Aorta (tissue), 5 donors: ENCODE results near the gene RNFT2. TPM values are rescaled to one million over a fixed set of nuclear protein-coding genes. Genes with fewer than 3 reads are reported as not detected.

Source experiments
- ATAC-seq: fragments of 200-7000 bp; cut with Tn5 transposase; one replicate; pipeline ENCODE4 v1.9.1; 2022; ENCODE audit warnings: moderate library complexity; ENCODE audit not compliant: low FRiP score
- DNase-seq, 2 donors: peaks; one replicate each; pipeline ENCODE4 v3.0.0-alpha.2; 2020
- H3K27ac ChIP-seq, 2 donors: one replicate each; pipeline ENCODE4 v1.5.1; 2013; ENCODE audit warnings: low read length in 2 of 2, mild to moderate bottlenecking in 2 of 2, moderate library complexity in 2 of 2, control low read depth in 1 of 2, inconsistent platforms in 1 of 2, low read depth in 1 of 2
- H3K27me3 ChIP-seq, 2 donors: one replicate each; pipeline ENCODE4 v1.6.1; 2013; ENCODE audit warnings: control low read depth in 1 of 2, low read length in 1 of 2, mild to moderate bottlenecking in 1 of 2, moderate library complexity in 1 of 2; ENCODE audit not compliant: insufficient read depth in 2 of 2, control insufficient read depth in 1 of 2
- H3K36me3 ChIP-seq, 2 donors: one replicate each; pipeline ENCODE4 v1.6.1; 2013; ENCODE audit warnings: control low read depth in 1 of 2, low read length in 1 of 2, mild to moderate bottlenecking in 1 of 2; ENCODE audit not compliant: insufficient read depth in 2 of 2, control insufficient read depth in 1 of 2
- H3K4me1 ChIP-seq, 2 donors: one replicate each; pipeline ENCODE4 v1.6.1; 2013; ENCODE audit warnings: low read length in 2 of 2, control low read depth in 1 of 2, mild to moderate bottlenecking in 1 of 2, moderate library complexity in 1 of 2; ENCODE audit not compliant: insufficient read depth in 2 of 2, control insufficient read depth in 1 of 2
- H3K4me3 ChIP-seq, 2 donors: one replicate each; pipeline ENCODE4 v1.5.1; 2013; ENCODE audit warnings: low read length in 2 of 2, control low read depth in 1 of 2, mild to moderate bottlenecking in 1 of 2
- H3K9me3 ChIP-seq: one replicate; pipeline ENCODE4 v1.6.1; 2013; ENCODE audit warnings: mild to moderate bottlenecking, low read length; ENCODE audit not compliant: control insufficient read depth
- WGBS, 2 donors: extraction: QIAGEN DNeasy Blood & Tissue Kit; methylation state at CpG; one replicate each; pipeline ENCODE4 v1.1.7; 2013; 5-methylcytosine and 5-hydroxymethylcytosine counted together
- intact Hi-C, 2 donors: fragments of 100-400 bp; cut with DNase I; formaldehyde crosslinking; loops; one replicate each; pipeline versions ENCODE4 v1.14.2 to v1.15.0; 2022
- polyA plus RNA-seq, 2 donors: library from polyadenylated mRNA; stranded (reverse); fragments of 200-250 nt; gene quantifications; one replicate each; pipeline ENCODE4 v1.2.3, GENCODE V29; 2013
- total RNA-seq, 2 donors: library from RNA; stranded (reverse); fragmentation: NEBNext Ultra II Directional; extraction: Animal tissue kit (Norgen Biotek cat#: 25700); gene quantifications; one replicate each; pipeline ENCODE4 v1.2.1, GENCODE V29; 2021
- donor health status: healthy with polysubstance abuse.
- donor health status: Bipolar disorder and iron deficiency.
- donor health status: DM: no; HTN: no; CAD: no.
- donor health status: DM: no; HTN: no; CAD: no.
- donor health status: DM: yes; HTN: yes; CAD: no.

The RNFT2 gene
- total and polyA plus RNA-seq, 4 donors, result 1.6 to 3.1 (median 2.4) TPM

GRCh38 chr12:116837097-116837496 is 99.0 kb downstream of the RNFT2 start:
- WGBS, 2 donors, result 60 to 67% methylated on average over 9 of the region's 9 CpGs
- no peak for DNase-seq
- ATAC-seq, result no peak
- Histone ChIP-seq H3K36me3 (no peaks in the 10 kb centered on the region), H3K4me3 (no peak overlapping the region), H3K9me3 (no peaks in the 10 kb centered on the region), H3K27me3 (no peaks in the 10 kb centered on the region), H3K4me1 (no peaks in the 10 kb centered on the region), H3K27ac (no peak overlapping the region)
- intact Hi-C loops, result no loop called here

- H3K27ac ChIP-seq, result no peak overlapping the region
- 86 to 90% methylated on average over 4 of the region's 4 CpGs for WGBS, 2 donors
- no peaks in the 10 kb centered on the region for H3K4me1 ChIP-seq
- no peaks in the 10 kb centered on the region for H3K27me3 ChIP-seq
- H3K9me3 ChIP-seq, result no peaks in the 10 kb centered on the region
- ATAC-seq (no peak), DNase-seq (no peak)
- intact Hi-C loops, result no loop called here
- no peaks in the 10 kb centered on the region for H3K36me3 ChIP-seq
- no peak overlapping the region for H3K4me3 ChIP-seq
These were observed 100.2 kb downstream of the RNFT2 start for GRCh38 chr12:116838365-116838764.

GRCh38 chr12:116839287-116839830 is 101.2 kb downstream of the RNFT2 start:
- Histone ChIP-seq H3K36me3 (no peaks in the 10 kb centered on the region), H3K4me1 (no peaks in the 10 kb centered on the region), H3K27me3 (no peaks in the 10 kb centered on the region), H3K27ac (no peak overlapping the region), H3K9me3 (no peaks in the 10 kb centered on the region), H3K4me3 (no peak overlapping the region)
- ATAC-seq (no peak), DNase-seq (no peak)
- WGBS, 2 donors, result 82 to 93% methylated on average over 3 of the region's 3 CpGs
- intact Hi-C loops, result no loop called here

- intact Hi-C loops, result no loop called here
- WGBS, 2 donors, result 94 to 95% methylated on average over 6 of the region's 6 CpGs
- ATAC-seq (no peak), DNase-seq (no peak)
- H3K9me3 ChIP-seq, result no peaks in the 10 kb centered on the region
- H3K4me1 ChIP-seq, result no peaks in the 10 kb centered on the region
- H3K27ac ChIP-seq, result no peak overlapping the region
- H3K27me3 ChIP-seq, result no peaks in the 10 kb centered on the region
- H3K36me3 ChIP-seq, result no peaks in the 10 kb centered on the region
- no peak overlapping the region for H3K4me3 ChIP-seq
These were observed 105.0 kb downstream of the RNFT2 start for GRCh38 chr12:116843085-116843484.

DNA sequence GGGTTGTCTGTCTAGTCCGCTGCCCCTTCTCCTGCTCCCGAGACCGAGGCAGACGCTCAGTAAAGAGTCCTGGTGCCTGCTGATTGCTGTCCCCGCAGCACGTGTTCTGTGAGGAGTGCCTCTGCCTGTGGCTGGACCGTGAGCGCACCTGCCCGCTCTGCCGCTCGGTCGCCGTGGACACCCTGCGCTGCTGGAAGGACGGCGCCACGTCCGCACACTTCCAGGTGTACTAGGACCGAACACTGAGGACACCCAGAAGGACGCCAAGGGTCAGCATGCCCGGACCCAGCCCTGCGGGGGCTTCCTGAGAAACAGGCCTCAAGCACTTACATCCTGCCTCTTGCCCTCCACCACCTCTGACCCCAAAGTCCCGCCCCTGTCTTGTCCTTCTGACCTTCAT is 111.1 kb downstream of the RNFT2 start:
- H3K4me1 ChIP-seq, result no peaks in the 10 kb centered on the region
- no peak for DNase-seq
- H3K36me3 ChIP-seq, result no peaks in the 10 kb centered on the region
- no peak overlapping the region for H3K4me3 ChIP-seq
- WGBS, 2 donors, result 94% methylated on average over 23 of the region's 23 CpGs
- intact Hi-C loops, result no loop called here
- no peaks in the 10 kb centered on the region for H3K9me3 ChIP-seq
- ATAC-seq, result no peak
- no peak overlapping the region for H3K27ac ChIP-seq
- no peaks in the 10 kb centered on the region for H3K27me3 ChIP-seq

DNA sequence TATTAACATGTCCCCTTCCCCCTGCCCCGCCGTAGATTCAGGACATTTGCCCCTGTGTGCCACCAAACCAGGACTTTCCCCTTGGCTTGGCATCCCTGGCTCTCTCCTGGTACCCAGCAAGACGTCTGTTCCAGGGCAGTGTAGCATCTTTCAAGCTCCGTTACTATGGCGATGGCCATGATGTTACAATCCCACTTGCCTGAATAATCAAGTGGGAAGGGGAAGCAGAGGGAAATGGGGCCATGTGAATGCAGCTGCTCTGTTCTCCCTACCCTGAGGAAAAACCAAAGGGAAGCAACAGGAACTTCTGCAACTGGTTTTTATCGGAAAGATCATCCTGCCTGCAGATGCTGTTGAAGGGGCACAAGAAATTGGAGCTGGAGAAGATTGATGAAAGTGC is 114.2 kb downstream of the RNFT2 start:
- ATAC-seq (no peak), DNase-seq (no peak)
- Histone ChIP-seq H3K4me1 (no peaks in the 10 kb centered on the region), H3K27me3 (no peaks in the 10 kb centered on the region), H3K4me3 (no peak overlapping the region), H3K27ac (no peak overlapping the region), H3K36me3 (no peaks in the 10 kb centered on the region), H3K9me3 (no peaks in the 10 kb centered on the region)
- WGBS, 2 donors, result 81 to 85% methylated on average over 6 of the region's 6 CpGs
- intact Hi-C loops, result no loop called here

GRCh38 chr12:116853507-116853906 is 115.4 kb downstream of the RNFT2 start:
- DNase-seq, result no peak
- Histone ChIP-seq H3K27me3 (no peaks in the 10 kb centered on the region), H3K4me1 (no peaks in the 10 kb centered on the region), H3K9me3 (no peaks in the 10 kb centered on the region), H3K27ac (no peak overlapping the region), H3K36me3 (no peaks in the 10 kb centered on the region), H3K4me3 (no peak overlapping the region)
- WGBS, 2 donors, result 73 to 77% methylated on average over 5 of the region's 5 CpGs
- intact Hi-C loops, result no loop called here
- ATAC-seq, result no peak

DNA sequence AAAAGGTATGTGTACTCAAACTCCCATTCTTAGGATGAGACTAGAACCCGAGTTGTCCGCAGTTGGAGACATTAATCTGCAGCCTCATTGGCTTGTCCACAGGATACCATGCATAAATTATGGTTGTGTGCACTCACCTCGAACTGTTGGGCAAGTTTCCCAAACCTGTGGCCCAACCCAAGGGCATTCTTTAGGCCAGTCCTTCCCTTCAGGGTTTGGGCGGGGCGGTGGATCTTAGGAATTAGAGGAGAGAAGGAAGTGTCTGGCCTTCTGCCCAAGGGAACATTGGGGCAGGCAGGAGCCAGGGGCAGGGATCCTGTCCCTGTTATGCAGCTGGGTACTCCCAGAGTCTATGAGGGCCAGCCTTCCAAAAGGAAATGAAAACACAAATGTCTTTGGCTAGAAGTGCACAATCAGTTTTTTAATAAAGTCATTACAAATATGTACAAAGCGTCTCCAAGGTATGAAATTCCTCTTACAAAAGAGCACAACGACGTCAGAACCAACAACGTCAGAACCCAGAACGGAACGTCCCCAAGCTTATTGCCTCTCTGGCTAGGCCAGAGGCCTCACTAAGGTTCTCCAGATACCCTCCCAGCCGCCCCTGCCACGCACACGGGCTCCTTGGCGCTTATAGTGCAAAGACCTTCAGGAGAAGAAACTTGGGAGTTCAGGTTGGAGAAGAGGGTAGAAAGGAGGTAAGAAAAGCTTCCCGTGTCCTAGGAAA is 117.8 kb downstream of the RNFT2 start:
- intact Hi-C loops, result no loop called here
- peaks cover 0 to 11% of the 10 kb centered on the region in 2 donors for H3K4me1 ChIP-seq
- DNase-seq, result no peak
- 83 to 84% methylated on average over 16 of the region's 16 CpGs for WGBS, 2 donors
- no peak overlapping the region for H3K27ac ChIP-seq
- no peaks in the 10 kb centered on the region for H3K27me3 ChIP-seq
- H3K9me3 ChIP-seq, result no peaks in the 10 kb centered on the region
- no peak overlapping the region for H3K4me3 ChIP-seq
- H3K36me3 ChIP-seq, result no peaks in the 10 kb centered on the region
- no peak for ATAC-seq

DNA sequence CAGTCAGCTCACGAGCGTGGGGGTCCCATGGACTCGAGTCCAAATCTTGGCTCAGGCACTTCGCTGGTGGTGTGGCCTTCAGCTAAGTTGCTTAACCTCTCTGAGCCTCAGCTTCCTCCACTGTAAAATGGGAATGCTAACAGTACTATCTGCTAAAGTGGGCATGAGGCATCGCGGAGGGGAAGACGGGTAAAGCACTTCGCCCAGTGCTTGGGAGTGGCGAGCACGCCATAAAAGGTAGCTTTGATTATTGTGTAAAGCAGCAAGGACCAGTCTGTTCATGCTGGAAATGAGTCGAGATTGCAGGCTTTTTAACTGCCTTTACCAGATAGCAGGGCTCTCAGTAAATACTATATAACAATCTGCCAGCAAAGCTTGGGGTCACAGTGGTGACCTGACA is 118.6 kb downstream of the RNFT2 start:
- intact Hi-C loops, result no loop called here
- H3K4me1 ChIP-seq, result peaks cover 0 to 11% of the 10 kb centered on the region in 2 donors
- no peak for DNase-seq
- H3K4me3 ChIP-seq, result no peak overlapping the region
- ATAC-seq, result no peak
- no peaks in the 10 kb centered on the region for H3K27me3 ChIP-seq
- no peaks in the 10 kb centered on the region for H3K9me3 ChIP-seq
- no peak overlapping the region for H3K27ac ChIP-seq
- 82 to 86% methylated on average over 11 of the region's 11 CpGs for WGBS, 2 donors
- no peaks in the 10 kb centered on the region for H3K36me3 ChIP-seq
